Mucosa of stomach (tissue), 1 donor: ENCODE data around the gene SLC7A6.

ENCODE experiments used
- H3K27me3 ChIP-seq: one replicate; pipeline ENCODE4 v1.7.0; 2013; ENCODE audit warnings: mild to moderate bottlenecking, low read length; ENCODE audit not compliant: control insufficient read depth, insufficient read depth
- H3K36me3 ChIP-seq: one replicate; pipeline ENCODE4 v1.7.0; 2013; ENCODE audit warnings: low read length; ENCODE audit not compliant: control insufficient read depth, insufficient read depth
- H3K4me1 ChIP-seq: one replicate; pipeline ENCODE4 v1.7.0; 2013; ENCODE audit warnings: mild to moderate bottlenecking, low read length; ENCODE audit not compliant: control insufficient read depth, insufficient read depth
- H3K4me3 ChIP-seq: one replicate; pipeline ENCODE4 v1.7.0; 2013; ENCODE audit warnings: low read length
- H3K9ac ChIP-seq: one replicate; pipeline ENCODE4 v1.7.0; 2013; ENCODE audit warnings: mild to moderate bottlenecking, low read length, moderate library complexity
- H3K9me3 ChIP-seq: one replicate; pipeline ENCODE4 v1.7.0; 2013; ENCODE audit warnings: mild to moderate bottlenecking, low read length, moderate library complexity; ENCODE audit not compliant: control insufficient read depth
- donor health status: Pancreatic carcinoma.

The SLC7A6 gene

DNA sequence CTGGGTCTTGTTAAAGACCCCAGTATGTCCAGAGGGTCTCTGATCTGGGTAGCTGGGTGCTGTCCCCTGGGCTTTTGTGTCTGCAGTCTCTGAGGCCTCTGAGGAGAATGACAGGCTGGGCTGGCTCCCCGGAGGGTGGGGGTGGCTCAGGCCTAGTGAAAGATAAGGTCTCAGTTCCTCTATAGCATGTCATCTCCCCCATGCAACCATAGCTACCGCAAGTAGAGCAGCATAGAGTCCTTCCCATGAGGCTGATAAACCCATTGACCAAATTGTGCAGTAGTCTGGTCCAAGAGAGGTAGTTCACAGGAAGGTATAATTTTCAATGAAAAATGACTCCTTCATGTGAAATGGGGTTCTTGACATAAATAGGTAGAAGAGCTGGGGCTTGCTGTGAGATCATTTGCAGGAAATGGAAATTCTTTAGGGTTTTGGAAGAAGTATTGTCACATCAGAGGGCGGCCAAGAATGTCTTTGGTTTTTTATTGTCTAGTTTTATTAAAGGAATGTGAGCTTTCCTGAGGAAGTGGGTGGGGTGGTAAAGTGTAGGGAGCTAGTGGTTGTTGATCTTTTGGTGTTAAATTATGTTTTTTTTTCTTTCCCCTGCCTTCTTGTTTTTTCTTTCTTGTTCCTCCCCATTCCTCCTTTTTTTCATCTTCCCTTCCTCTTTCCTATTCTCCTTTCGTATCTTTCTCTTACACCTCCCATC, 25.4 kb downstream of the SLC7A6 start:
- Histone ChIP-seq H3K27me3 (no peaks in the 10 kb centered on the region), H3K9me3 (no peaks in the 10 kb centered on the region), H3K36me3 (peaks cover 5% of the 10 kb centered on the region), H3K9ac (no peak overlapping the region), H3K4me3 (no peak overlapping the region), H3K4me1 (peaks cover 9% of the 10 kb centered on the region)

DNA sequence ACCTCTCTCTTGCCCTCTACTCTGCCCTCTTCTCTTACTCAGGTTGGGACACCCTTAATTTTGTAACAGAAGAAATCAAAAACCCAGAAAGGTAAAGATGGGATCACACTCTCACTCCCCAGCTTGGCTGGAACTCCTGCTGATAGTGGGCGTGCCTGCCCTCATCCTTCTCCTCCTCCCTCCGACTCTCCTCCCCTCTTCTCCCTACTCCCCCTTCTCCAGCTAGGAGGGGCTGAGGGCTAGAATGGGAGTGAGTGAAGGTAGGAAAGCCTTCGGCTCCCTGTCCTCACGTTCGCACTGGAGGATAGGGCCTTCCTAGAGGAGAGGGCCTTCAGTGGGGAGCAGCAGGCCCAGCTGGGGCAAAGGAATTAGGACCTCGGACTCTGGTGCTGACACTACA, 26.1 kb downstream of the SLC7A6 start:
- Histone ChIP-seq H3K9me3 (no peaks in the 10 kb centered on the region), H3K4me3 (no peak overlapping the region), H3K9ac (no peak overlapping the region), H3K36me3 (peaks cover 5% of the 10 kb centered on the region), H3K4me1 (peaks cover 9% of the 10 kb centered on the region), H3K27me3 (no peaks in the 10 kb centered on the region)

DNA sequence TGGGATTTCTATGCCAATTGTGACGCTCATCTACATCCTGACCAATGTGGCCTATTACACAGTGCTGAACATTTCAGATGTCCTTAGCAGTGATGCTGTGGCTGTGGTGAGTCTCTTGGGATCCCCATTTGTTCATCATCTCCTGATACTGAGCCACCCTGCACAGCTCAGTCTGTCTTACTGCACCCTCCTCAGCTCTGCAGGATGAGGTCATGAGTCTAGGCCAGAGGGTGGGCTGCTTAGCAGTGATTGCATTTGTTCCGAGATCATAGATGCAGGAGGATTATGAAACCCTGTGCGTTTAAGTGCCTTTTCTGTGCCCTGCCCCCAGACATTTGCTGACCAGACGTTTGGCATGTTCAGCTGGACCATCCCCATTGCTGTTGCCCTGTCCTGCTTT, 26.9 kb downstream of the SLC7A6 start:
- H3K9me3 ChIP-seq, result no peaks in the 10 kb centered on the region
- peaks cover 5% of the 10 kb centered on the region for H3K36me3 ChIP-seq

DNA sequence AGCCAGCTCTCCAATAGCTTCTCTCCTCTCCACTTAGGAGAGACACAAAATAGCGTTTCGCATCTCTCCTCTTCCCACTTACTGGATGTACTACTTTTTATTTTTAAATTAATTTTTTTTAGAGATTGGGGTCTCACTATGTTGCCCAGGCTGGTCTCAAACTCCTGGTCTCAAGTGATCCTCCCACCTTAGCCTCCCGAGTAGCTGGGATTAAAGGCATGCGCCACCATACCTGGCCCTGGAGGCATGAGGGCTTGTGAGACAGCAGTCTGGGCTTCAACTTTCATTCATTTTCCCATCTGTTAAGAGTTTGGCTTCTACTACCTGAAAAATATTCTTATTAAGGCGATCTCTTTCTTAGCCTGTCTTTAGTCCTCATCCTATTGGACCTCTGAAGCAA, 28.1 kb downstream of the SLC7A6 start:
- Histone ChIP-seq H3K4me1 (peaks cover 6% of the 10 kb centered on the region), H3K4me3 (no peak overlapping the region), H3K9ac (no peak overlapping the region), H3K9me3 (no peaks in the 10 kb centered on the region), H3K36me3 (peaks cover 5% of the 10 kb centered on the region), H3K27me3 (no peaks in the 10 kb centered on the region)

More for the DNA sequence above, 26.9 kb downstream of the SLC7A6 start:
- Histone ChIP-seq H3K4me1 (peaks cover 9% of the 10 kb centered on the region), H3K9ac (no peak overlapping the region), H3K4me3 (no peak overlapping the region), H3K27me3 (no peaks in the 10 kb centered on the region)

DNA sequence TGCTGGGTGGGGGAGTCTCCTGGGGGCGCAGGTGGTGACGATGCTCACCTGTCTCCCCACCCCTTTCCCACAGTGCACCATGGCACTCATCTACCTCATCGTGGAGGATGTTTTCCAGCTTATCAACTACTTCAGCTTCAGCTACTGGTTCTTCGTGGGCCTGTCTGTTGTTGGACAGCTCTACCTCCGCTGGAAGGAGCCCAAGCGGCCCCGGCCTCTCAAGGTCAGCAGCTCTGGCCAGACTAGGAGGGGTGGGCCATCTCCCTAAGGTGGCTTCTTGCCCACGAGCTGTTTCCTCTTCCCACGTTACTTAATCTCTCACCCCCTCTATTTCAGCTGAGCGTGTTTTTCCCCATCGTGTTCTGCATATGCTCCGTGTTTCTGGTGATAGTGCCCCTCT, 32.0 kb downstream of the SLC7A6 start:
- H3K27me3 ChIP-seq, result no peaks in the 10 kb centered on the region
- H3K4me3 ChIP-seq, result no peak overlapping the region
- no peak overlapping the region for H3K9ac ChIP-seq
- no peaks in the 10 kb centered on the region for H3K9me3 ChIP-seq
- H3K4me1 ChIP-seq, result peaks cover 13% of the 10 kb centered on the region
- no peaks in the 10 kb centered on the region for H3K36me3 ChIP-seq

DNA sequence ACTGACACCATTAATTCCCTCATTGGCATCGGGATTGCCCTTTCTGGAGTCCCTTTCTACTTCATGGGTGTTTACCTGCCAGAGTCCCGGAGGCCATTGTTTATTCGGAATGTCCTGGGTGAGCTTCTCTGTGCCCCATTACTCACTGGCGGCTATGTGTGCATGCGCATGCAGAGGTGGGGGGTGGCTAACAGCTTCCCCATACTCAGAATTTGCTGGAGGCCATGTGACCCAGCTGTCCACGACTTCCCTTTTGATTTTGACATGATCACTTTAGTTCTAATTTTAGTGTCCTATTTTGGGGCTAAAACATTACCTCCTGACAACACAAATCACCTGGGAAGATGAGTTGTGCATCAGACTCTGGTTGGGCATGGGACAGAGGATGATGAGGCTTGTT, 32.4 kb downstream of the SLC7A6 start:
- no peaks in the 10 kb centered on the region for H3K9me3 ChIP-seq
- H3K4me3 ChIP-seq, result no peak overlapping the region
- no peak overlapping the region for H3K9ac ChIP-seq
- peaks cover 13% of the 10 kb centered on the region for H3K4me1 ChIP-seq
- no peaks in the 10 kb centered on the region for H3K27me3 ChIP-seq
- H3K36me3 ChIP-seq, result no peaks in the 10 kb centered on the region

DNA sequence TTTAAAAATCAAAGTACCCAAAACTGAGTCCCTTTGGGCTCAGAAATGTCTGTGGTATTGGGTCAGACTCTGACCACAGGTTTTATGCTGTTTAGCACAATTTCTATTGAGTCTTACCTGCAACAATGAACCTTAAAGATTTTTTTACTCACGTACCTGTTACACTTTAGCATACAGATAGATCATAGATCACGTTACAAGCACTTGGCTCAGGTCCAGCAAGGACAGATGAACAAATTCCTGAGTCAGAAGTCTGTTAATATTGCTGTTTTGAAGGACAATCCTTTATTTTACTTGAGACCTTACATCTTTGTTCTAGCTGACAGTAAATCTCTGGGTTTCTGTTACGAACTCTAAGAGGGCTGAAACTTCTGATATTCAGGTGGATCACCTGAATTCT, 33.6 kb downstream of the SLC7A6 start:
- Histone ChIP-seq H3K4me1 (peaks cover 13% of the 10 kb centered on the region), H3K9me3 (no peaks in the 10 kb centered on the region), H3K27me3 (no peaks in the 10 kb centered on the region), H3K4me3 (no peak overlapping the region), H3K9ac (no peak overlapping the region), H3K36me3 (no peaks in the 10 kb centered on the region)

DNA sequence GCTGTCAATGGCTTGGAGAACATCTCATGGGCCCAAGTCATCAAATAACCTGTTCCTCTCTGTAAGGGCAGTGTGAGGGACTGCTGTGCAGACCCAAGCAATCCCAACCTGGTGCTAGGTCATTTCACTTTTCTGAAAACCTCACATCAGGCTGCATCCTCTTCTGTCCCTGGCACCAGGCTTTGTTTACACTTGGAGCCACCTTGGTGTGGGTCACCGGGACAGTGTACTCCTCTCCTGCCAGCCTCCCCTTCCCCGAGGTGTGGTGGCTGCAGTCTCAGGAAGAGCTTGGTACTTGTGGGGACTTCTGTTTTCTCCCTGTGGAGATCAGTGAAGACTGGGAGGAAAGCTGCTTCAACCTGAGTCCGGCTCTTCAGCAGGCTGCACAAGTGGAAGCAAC, 34.0 kb downstream of the SLC7A6 start:
- Histone ChIP-seq H3K4me3 (no peak overlapping the region), H3K9me3 (no peaks in the 10 kb centered on the region), H3K9ac (no peak overlapping the region), H3K4me1 (peaks cover 13% of the 10 kb centered on the region), H3K36me3 (no peaks in the 10 kb centered on the region), H3K27me3 (no peaks in the 10 kb centered on the region)

DNA sequence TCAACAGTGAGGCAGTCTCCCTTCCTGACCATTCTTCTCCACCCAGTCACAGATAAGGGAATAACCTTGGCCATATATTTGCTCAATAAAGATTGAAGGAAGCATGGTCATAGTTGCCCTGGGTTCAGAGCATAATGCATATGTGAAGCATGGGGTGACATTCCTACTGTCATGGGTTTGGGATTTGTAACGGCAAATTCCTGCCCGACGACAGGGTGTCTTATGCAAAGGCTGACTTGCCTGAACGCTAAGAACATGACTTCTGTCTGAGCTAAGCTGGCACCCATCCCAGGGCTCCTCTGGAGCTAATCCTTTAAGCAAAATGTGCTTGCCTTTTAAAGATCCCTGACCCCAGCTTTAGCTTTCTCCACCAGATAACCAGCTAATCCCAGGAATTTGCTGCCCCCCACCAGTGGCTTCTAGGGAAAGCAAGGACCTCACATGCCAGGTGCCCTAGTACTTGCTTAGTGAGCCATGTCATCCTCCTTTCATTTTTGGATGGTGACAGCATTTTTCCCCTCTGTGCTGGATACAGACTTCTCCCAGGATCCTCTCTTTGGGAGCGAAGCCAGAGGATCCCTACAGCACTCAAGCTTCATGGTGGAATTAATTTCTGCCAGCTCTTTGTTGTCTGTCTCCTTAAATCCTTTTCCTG, 34.7 kb downstream of the SLC7A6 start:
- Histone ChIP-seq H3K9me3 (no peaks in the 10 kb centered on the region), H3K36me3 (no peaks in the 10 kb centered on the region)

DNA sequence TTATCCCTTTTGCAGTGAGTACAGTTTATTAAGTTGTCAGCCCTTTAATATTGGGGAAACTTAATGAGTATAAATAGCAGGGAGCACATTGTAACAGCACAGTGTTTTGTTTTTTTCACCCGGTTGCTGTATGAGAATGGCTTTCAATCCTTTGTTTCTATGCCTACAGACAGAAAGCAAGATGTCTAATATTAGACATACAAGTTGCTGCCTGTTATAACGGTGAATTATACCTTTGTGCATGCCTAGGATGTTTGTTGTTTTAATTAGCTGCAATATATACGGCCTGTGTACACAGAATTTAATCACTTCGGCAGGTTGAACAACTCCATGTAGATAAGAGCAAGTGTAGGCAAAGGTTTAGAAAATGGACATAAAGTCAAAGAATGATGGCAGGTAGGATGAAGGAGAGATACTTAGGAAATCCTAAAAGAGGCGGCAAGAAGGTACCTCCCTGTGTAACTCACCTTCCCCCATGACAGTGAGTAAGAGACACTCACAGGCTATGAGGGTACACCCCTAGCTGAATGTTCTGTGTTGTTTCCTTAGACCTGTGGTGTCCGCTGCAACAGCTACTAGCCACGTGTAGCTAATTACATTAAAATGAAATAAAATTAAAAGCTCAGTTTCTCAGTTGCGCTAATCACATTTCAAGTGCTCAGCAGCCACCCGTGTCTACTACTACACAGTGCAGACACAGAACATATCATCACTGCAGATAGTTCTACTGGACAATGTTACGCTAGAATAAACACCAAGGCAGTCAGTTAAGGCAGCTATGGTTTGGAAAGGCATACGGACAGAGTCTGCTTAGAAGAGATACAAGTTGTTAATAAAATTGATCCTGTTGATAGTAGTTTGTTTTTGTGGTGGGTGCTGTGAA, 35.5 kb downstream of the SLC7A6 start:
- Histone ChIP-seq H3K27me3 (no peaks in the 10 kb centered on the region), H3K9me3 (no peaks in the 10 kb centered on the region), H3K9ac (no peak overlapping the region), H3K4me3 (no peak overlapping the region), H3K4me1 (peaks cover 13% of the 10 kb centered on the region), H3K36me3 (no peaks in the 10 kb centered on the region)

More for the DNA sequence above, 34.7 kb downstream of the SLC7A6 start:
- Histone ChIP-seq H3K27me3 (no peaks in the 10 kb centered on the region), H3K9ac (no peak overlapping the region), H3K4me3 (no peak overlapping the region), H3K4me1 (peaks cover 13% of the 10 kb centered on the region)

DNA sequence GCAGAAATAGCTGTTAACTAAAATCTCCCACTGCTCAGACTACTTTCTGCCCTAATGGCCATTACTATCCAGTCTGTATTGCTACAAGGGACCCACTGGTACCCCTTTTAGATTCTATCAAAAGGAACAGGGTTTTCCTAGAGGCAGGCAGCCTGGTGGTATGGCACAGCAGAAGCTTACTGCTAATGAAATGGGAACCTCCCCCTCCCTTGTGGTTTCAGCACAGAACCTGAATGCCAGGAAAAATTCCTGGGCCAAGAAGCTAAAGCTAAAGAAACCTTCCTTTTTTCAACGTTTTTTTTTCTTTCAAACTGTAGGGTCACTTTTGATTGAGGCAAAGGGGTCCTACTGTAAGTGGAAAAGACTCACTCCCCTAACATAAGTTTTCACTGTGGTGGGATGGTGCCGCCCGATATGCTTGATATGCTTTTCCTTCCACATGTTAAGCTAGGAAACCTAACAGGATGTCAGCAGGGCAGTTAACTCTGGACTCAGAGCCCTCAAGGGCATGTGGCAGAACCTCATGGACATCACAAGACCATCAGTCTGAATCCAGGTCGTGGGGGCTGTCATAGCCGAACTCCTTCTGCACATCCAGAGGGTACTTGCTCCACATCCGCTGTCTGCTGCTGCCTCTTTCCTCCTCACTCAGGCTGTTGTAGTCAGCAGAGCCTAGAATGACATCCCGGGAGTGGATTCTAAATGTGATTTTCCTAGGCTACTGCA, 36.6 kb downstream of the SLC7A6 start:
- H3K9ac ChIP-seq, result no peak overlapping the region
- peaks cover 13% of the 10 kb centered on the region for H3K4me1 ChIP-seq
- no peaks in the 10 kb centered on the region for H3K9me3 ChIP-seq
- H3K27me3 ChIP-seq, result no peaks in the 10 kb centered on the region
- H3K36me3 ChIP-seq, result no peaks in the 10 kb centered on the region
- H3K4me3 ChIP-seq, result no peak overlapping the region
